Adrenal gland (tissue), 12 donors: Measurements from ENCODE around the gene SEMA4G. TPM values are rescaled to one million over a fixed set of nuclear protein-coding genes. Genes with fewer than 3 reads are reported as not detected.

Source experiments
- DNase-seq, 7 donors: peaks; one replicate each; pipeline ENCODE4 v3.0.0-alpha.2; 2019 to 2020
- H3K27ac ChIP-seq, 5 donors: fragments of 200-600 bp; sonication (generic) in 4 of 5; 1 replicate in 3 of 5; 2 replicates in 2 of 5; pipeline versions ENCODE4 v1.5.1 to v1.8.0; 2016 to 2020; ENCODE audit warnings: mild to moderate bottlenecking in 1 of 5
- H3K27me3 ChIP-seq: fragments of 200-600 bp; 2 replicates; pipeline ENCODE4 v1.8.0; 2021
- H3K36me3 ChIP-seq, 2 donors: fragments of 200-600 bp; replicated peaks in 1 of 2; 1 replicate in 1 of 2; 2 replicates in 1 of 2; pipeline versions ENCODE4 v1.5.1 to v1.8.0; 2018 to 2022
- H3K4me1 ChIP-seq, 2 donors: fragments of 200-600 bp; replicated peaks in 1 of 2; 1 replicate in 1 of 2; 2 replicates in 1 of 2; pipeline versions ENCODE4 v1.5.1 to v1.8.0; 2018 to 2021
- H3K4me3 ChIP-seq, 4 donors: fragments of 200-600 bp; sonication (generic) in 3 of 4; one replicate each; pipeline ENCODE4 v1.5.1; 2016 to 2018
- H3K9me3 ChIP-seq, 3 donors: fragments of 200-600 bp; sonication (generic) in 1 of 3; replicated peaks in 1 of 3; 1 replicate in 2 of 3; 2 replicates in 1 of 3; pipeline versions ENCODE4 v1.5.1 to v1.8.0; 2016 to 2021
- POLR2A ChIP-seq, 2 donors: fragments of 450-650 bp; IDR thresholded peaks; one replicate each; pipeline ENCODE4 v1.6.1; 2017; ENCODE audit warnings: antibody characterized with exemption in 2 of 2, mild to moderate bottlenecking in 2 of 2, moderate library complexity in 1 of 2
- WGBS, 4 donors: extraction: QIAGEN DNeasy Blood & Tissue Kit in 2 of 4; methylation state at CpG; one replicate each; pipeline versions ENCODE4 v1.1.5 to v1.1.7; 2013 to 2017; 5-methylcytosine and 5-hydroxymethylcytosine counted together
- intact Hi-C, 2 donors: fragments of 100-400 bp; cut with DNase I; formaldehyde crosslinking; loops; one replicate each; pipeline versions ENCODE4 v1.14.1 to v1.15.0; 2022 to 2023
- polyA plus RNA-seq, 3 donors: library from polyadenylated mRNA; stranded (reverse); fragments of 200-250 nt in 2 of 3; fragments of 350-450 nt in 1 of 3; fragmentation: Illumina TruSeq in 1 of 3; extraction: RNeasy Lipid Tissue Mini Kit (QIAGEN cat#74804) in 1 of 3; gene quantifications; one replicate each; pipeline ENCODE4 v1.2.3, GENCODE V29; 2013 to 2014
- total RNA-seq, 9 donors: library from RNA; depleted of rRNA in 4 of 9; stranded (reverse); fragments of >200 nt in 4 of 9; fragments of 120-200 nt in 1 of 9; fragmentation: NEBNext Ultra II Directional in 1 of 9; extraction: Animal tissue kit (Norgen Biotek cat#: 25700) in 1 of 9; gene quantifications; one replicate each; pipeline versions ENCODE4 v1.1.0 to v1.2.4, GENCODE V29; 2013 to 2023
- TF ChIP-seq, protein P1 (sequence below), 6 experiments: fragments of 450-650 bp in 4 of 6; fragments of 200-600 bp in 2 of 6; sonication (generic) in 1 of 6; IDR thresholded peaks; 1 replicate in 5 of 6; 2 replicates in 1 of 6; pipeline versions ENCODE4 v1.5.1 to v1.8.0; 2016 to 2021; ENCODE audit warnings: antibody characterized with exemption in 6 of 6, mild to moderate bottlenecking in 2 of 6, moderate library complexity in 1 of 6
- donor health status: healthy with polysubstance abuse.
- donor health status: Bipolar disorder and iron deficiency.
- donor health status: DM: yes; HTN: yes; CAD: no.
- donor health status: DM: no; HTN: no; CAD: no.
- donor health status: DM: no; HTN: no; CAD: no.
- donor health status: DM: yes; HTN: yes; CAD: no.

Gene SEMA4G
- total and polyA plus RNA-seq, 12 donors, result 6.0 to 21.5 (median 14.0) TPM

DNA sequence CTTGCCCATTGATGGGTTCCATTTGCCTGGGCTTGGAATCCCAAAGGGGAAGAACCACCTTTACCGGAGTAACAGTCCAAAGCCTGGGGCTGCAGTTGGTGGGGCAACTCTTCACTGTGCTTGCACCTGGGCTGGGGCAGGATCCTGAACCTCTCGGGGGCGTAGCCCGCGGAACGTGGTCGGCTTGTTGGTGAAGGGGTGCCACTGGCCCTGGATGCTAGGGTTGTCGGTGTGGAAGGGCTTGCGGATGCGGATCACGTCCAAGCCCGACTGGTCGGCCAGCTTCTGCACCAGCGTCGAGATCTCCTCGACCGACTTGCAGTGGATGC lies 17.3 kb downstream of the SEMA4G start:
- TF ChIP-seq POLR2A (IDR thresholded peaks at IDR 0.05), result no peak
- TF ChIP-seq, protein P1, sequence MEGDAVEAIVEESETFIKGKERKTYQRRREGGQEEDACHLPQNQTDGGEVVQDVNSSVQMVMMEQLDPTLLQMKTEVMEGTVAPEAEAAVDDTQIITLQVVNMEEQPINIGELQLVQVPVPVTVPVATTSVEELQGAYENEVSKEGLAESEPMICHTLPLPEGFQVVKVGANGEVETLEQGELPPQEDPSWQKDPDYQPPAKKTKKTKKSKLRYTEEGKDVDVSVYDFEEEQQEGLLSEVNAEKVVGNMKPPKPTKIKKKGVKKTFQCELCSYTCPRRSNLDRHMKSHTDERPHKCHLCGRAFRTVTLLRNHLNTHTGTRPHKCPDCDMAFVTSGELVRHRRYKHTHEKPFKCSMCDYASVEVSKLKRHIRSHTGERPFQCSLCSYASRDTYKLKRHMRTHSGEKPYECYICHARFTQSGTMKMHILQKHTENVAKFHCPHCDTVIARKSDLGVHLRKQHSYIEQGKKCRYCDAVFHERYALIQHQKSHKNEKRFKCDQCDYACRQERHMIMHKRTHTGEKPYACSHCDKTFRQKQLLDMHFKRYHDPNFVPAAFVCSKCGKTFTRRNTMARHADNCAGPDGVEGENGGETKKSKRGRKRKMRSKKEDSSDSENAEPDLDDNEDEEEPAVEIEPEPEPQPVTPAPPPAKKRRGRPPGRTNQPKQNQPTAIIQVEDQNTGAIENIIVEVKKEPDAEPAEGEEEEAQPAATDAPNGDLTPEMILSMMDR (IDR thresholded peaks at IDR 0.05), result no peak
- H3K27ac ChIP-seq, result peak overlapping the region in 1 of 5 donors; percentile 83
- no peaks in the 10 kb centered on the region for H3K9me3 ChIP-seq
- H3K36me3 ChIP-seq, result peaks cover 0 to 39% of the 10 kb centered on the region in 2 donors
- DNase-seq, result peak in 1 of 7 donors; percentile 14
- H3K4me1 ChIP-seq, result peaks cover 16 to 30% of the 10 kb centered on the region in 2 donors
- H3K4me3 ChIP-seq, result peak overlapping the region in 3 of 4 donors; percentile 10 to 75 (median 74)
- 0 to 14% (median 10%) methylated on average over 2 to 17 of the region's 17 CpGs for WGBS, 4 donors
- no peaks in the 10 kb centered on the region for H3K27me3 ChIP-seq
- intact Hi-C loops, result no loop called here

GRCh38 chr10:100986952-100987684 lies 17.8 kb downstream of the SEMA4G start, which contains the start of the genes MRPL43 and TWNK:
Gene MRPL43, minus strand, starts transcription at chr10:100987497. Its CDS starts 54 bp downstream, at chr10:100987443.
Gene TWNK, plus strand, starts transcription at chr10:100987543. Its CDS starts 668 bp downstream, at chr10:100988211.
- intact Hi-C loops, result no loop called here
- no peaks in the 10 kb centered on the region for H3K9me3 ChIP-seq
- peak within 1 kb of the TSS in 2 of 5 donors; percentile 77 to 83 for H3K27ac ChIP-seq
- peaks cover 16 to 30% of the 10 kb centered on the region in 2 donors for H3K4me1 ChIP-seq
- WGBS, 4 donors, result 0 to 1% (median 1%) methylated on average over 30 to 75 of the region's 75 CpGs
- peaks cover 0 to 36% of the 10 kb centered on the region in 2 donors for H3K36me3 ChIP-seq
- DNase-seq, result peak; percentile 81 to 91 (median 87)
- peak within 1 kb of the TSS; percentile 10 to 75 (median 61) for H3K4me3 ChIP-seq
- TF ChIP-seq, protein P1 (IDR thresholded peaks at IDR 0.05), result no peak
- peak; percentile 9 to 52 for TF ChIP-seq POLR2A (IDR thresholded peaks at IDR 0.05)
- no peaks in the 10 kb centered on the region for H3K27me3 ChIP-seq

GRCh38 chr10:100987685-100988049 lies 18.4 kb downstream of the SEMA4G start:
- Histone ChIP-seq H3K9me3 (no peaks in the 10 kb centered on the region), H3K4me1 (peaks cover 16 to 30% of the 10 kb centered on the region in 2 donors), H3K27ac (peak overlapping the region in 2 of 5 donors; percentile 77 to 83), H3K36me3 (peaks cover 0 to 33% of the 10 kb centered on the region in 2 donors), H3K27me3 (no peaks in the 10 kb centered on the region), H3K4me3 (peak overlapping the region; percentile 10 to 75 (median 61))
- WGBS, 4 donors, result 2 to 3% (median 2%) methylated on average over 15 of the region's 15 CpGs
- intact Hi-C loops, result no loop called here
- DNase-seq, result no peak
- no peak for TF ChIP-seq POLR2A (IDR thresholded peaks at IDR 0.05)
- TF ChIP-seq, protein P1 (IDR thresholded peaks at IDR 0.05), result no peak

DNA sequence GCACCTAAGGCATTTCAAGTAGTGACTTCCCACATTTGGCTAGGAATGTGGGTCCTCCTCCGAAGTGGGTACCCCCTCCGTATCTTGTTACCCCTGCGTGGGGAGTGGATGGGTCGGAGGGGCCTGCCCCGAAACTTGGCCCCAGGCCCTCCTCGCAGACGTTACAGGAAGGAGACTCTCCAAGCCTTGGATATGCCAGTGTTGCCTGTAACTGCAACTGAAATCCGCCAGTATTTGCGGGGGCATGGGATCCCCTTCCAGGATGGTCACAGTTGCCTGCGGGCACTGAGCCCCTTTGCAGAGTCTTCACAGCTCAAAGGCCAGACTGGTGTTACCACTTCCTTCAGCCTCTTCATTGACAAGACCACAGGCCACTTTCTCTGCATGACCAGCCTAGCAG lies 18.9 kb downstream of the SEMA4G start:
- Histone ChIP-seq H3K27ac (no peak overlapping the region), H3K4me3 (peak overlapping the region in 2 of 4 donors; percentile 74 to 75), H3K4me1 (peaks cover 16 to 30% of the 10 kb centered on the region in 2 donors), H3K9me3 (no peaks in the 10 kb centered on the region), H3K27me3 (no peaks in the 10 kb centered on the region), H3K36me3 (peaks cover 0 to 31% of the 10 kb centered on the region in 2 donors)
- WGBS, 4 donors, result 65 to 95% (median 70%) methylated on average over 3 to 10 of the region's 10 CpGs
- intact Hi-C loops, result no loop called here
- TF ChIP-seq, protein P1 (IDR thresholded peaks at IDR 0.05), result no peak
- no peak for TF ChIP-seq POLR2A (IDR thresholded peaks at IDR 0.05)
- no peak for DNase-seq
